ENCODE data around the gene FMN2.
"Not testable (repeated sequence)": the region's sequence is repeated elsewhere in the genome, so short reads cannot be mapped to it uniquely, and the experiment has no call there.

Gene FMN2

GRCh38 chr1:240322943-240323342, 231.3 kb downstream of the FMN2 start:
- no peak for DNase-seq

GRCh38 chr1:240328382-240328781, 236.7 kb downstream of the FMN2 start:
- not testable (repeated sequence) for DNase-seq

- no peak for DNase-seq
Measured at GRCh38 chr1:240329443-240329842, 237.8 kb downstream of the FMN2 start.

- DNase-seq, result no peak
Measured at GRCh38 chr1:240332672-240333071, 241.0 kb downstream of the FMN2 start.

- no peak for DNase-seq
Measured at GRCh38 chr1:240337781-240338180, 246.1 kb downstream of the FMN2 start.

- no peak for DNase-seq
Measured at GRCh38 chr1:240338837-240339236, 247.2 kb downstream of the FMN2 start.

GRCh38 chr1:240341365-240342250, 249.9 kb downstream of the FMN2 start:
- no peak for DNase-seq

GRCh38 chr1:240342251-240342625, 250.6 kb downstream of the FMN2 start:
- DNase-seq, result no peak

GRCh38 chr1:240343045-240343444, 251.4 kb downstream of the FMN2 start:
- no peak for DNase-seq

GRCh38 chr1:240343966-240344365, 252.3 kb downstream of the FMN2 start:
- DNase-seq, result no peak

GRCh38 chr1:240344918-240345317, 253.2 kb downstream of the FMN2 start:
- no peak for DNase-seq

GRCh38 chr1:240349695-240350094, 258.0 kb downstream of the FMN2 start:
- DNase-seq, result no peak

GRCh38 chr1:240350910-240351331, 259.2 kb downstream of the FMN2 start:
- DNase-seq, result no peak

- no peak for DNase-seq
Measured at GRCh38 chr1:240351690-240352089, 260.0 kb downstream of the FMN2 start.

GRCh38 chr1:240352769-240353168, 261.1 kb downstream of the FMN2 start:
- no peak for DNase-seq

- DNase-seq, result no peak
Measured at GRCh38 chr1:240356568-240356967, 264.9 kb downstream of the FMN2 start.

- DNase-seq, result no peak
Measured at GRCh38 chr1:240362046-240362445, 270.4 kb downstream of the FMN2 start.

- DNase-seq, result no peak
Measured at GRCh38 chr1:240362826-240363225, 271.1 kb downstream of the FMN2 start.

- no peak for DNase-seq
Measured at GRCh38 chr1:240363315-240363714, 271.6 kb downstream of the FMN2 start.

- DNase-seq, result no peak
Measured at GRCh38 chr1:240363914-240364313, 272.2 kb downstream of the FMN2 start.

GRCh38 chr1:240366636-240367035, 275.0 kb downstream of the FMN2 start:
- no peak for DNase-seq

GRCh38 chr1:240385551-240385950, 293.9 kb downstream of the FMN2 start:
- no peak for DNase-seq

GRCh38 chr1:240385985-240386978, 294.6 kb downstream of the FMN2 start:
- DNase-seq, result no peak

GRCh38 chr1:240387051-240387450, 295.4 kb downstream of the FMN2 start:
- DNase-seq, result no peak
